Stimulated activated CD4-positive, alpha-beta T cell treated with anti-CD3 and anti-CD28 coated beads, Interleukin-1b, Interleukin-23, amount 100 ng/mL, for 4 hours (primary cell): ENCODE measurements around the gene CDK11A.

Experiments used
- DNase-seq, 2 donors: peaks; one replicate each; pipeline ENCODE4 v3.0.0-alpha.2; 2020; ENCODE audit warnings: low read depth in 2 of 2

The CDK11A gene

GRCh38 chr1:1724035-1724864 is at the start of gene CDK11A:
Gene CDK11A (minus strand): TSS chr1:1724357. CDS start chr1:1722818, 1,539 bp downstream.
- peak; percentile 92 to 94 for DNase-seq

GRCh38 chr1:1773874-1774273 is 49.7 kb upstream of the CDK11A start:
- no peak for DNase-seq

GRCh38 chr1:1771096-1771495 is 46.9 kb upstream of the CDK11A start:
- no peak for DNase-seq

- no peak for DNase-seq
Measured at GRCh38 chr1:1770102-1770501, 45.9 kb upstream of the CDK11A start.

- DNase-seq: no peak
Measured at GRCh38 chr1:1768249-1768992, 44.3 kb upstream of the CDK11A start.

- no peak for DNase-seq
Measured at GRCh38 chr1:1764876-1765470, 40.8 kb upstream of the CDK11A start.

GRCh38 chr1:1763657-1764621 is 39.8 kb upstream of the CDK11A start:
- DNase-seq: no peak

- DNase-seq: no peak
Measured at GRCh38 chr1:1761504-1762376, 37.6 kb upstream of the CDK11A start.

GRCh38 chr1:1760715-1761114 is 36.6 kb upstream of the CDK11A start:
- no peak for DNase-seq

GRCh38 chr1:1760345-1760650 is 36.1 kb upstream of the CDK11A start:
- no peak for DNase-seq

- no peak for DNase-seq
Measured at GRCh38 chr1:1759456-1760344, 35.5 kb upstream of the CDK11A start.

GRCh38 chr1:1758692-1759455 is 34.7 kb upstream of the CDK11A start:
- no peak for DNase-seq

GRCh38 chr1:1758059-1758621 is 34.0 kb upstream of the CDK11A start:
- DNase-seq: no peak

- no peak for DNase-seq
Measured at GRCh38 chr1:1757422-1758058, 33.4 kb upstream of the CDK11A start.

- no peak for DNase-seq
Measured at GRCh38 chr1:1756661-1757421, 32.7 kb upstream of the CDK11A start.

- no peak for DNase-seq
Measured at GRCh38 chr1:1755852-1756251, 31.7 kb upstream of the CDK11A start.

- DNase-seq: no peak
Measured at GRCh38 chr1:1755426-1755825, 31.3 kb upstream of the CDK11A start.
